22Rv1 (cell line): ENCODE results near the gene BCL2L13.

Experiments used
- ZFX ChIP-seq: fragments of 450-650 bp; IDR thresholded peaks from 2 replicates; pipeline ENCODE4 v1.6.1; 2017; ENCODE audit warnings: antibody characterized with exemption, borderline replicate concordance
- TF ChIP-seq, protein P1 (sequence below): fragments of 450-650 bp; IDR thresholded peaks from 2 replicates; pipeline ENCODE4 v1.5.1; 2017; ENCODE audit warnings: mild to moderate bottlenecking

DNA sequence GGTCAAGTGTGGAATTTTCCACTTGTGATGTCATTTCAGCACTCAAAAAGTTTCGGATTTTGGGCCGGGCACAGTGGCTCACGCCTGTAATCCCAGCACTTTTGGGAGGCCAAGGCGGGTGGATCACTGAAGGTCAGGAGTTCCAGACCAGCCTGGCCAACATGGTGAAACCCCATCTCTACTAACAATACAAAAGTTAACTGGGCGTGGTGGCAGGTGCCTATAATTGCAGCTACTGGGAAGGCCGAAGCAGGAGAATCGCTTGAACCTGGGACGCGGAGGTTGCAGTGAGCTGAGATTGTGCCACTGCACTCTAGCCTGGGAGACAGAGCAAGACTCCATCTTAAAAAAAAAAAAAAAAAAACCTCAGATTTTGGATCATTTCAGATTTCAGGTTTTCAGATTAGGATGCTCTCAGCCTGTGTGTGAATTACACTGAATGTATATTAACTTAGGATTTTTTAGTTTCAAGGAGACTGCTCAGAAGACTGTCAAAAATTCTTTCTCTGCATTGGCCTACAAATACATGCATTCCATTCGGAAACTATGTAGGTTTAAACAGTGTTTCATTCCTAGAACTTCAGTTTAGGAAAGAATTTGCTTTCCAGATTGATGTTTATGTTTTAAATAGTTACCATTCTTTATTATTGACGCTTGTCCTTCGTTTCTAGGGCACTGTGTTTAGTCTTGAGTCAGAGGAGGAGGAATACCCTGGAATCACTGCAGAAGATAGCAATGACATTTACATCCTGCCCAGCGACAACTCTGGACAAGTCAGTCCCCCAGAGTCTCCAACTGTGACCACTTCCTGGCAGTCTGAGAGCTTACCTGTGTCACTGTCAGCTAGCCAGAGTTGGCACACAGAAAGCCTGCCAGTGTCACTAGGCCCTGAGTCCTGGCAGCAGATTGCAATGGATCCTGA, 87.7 kb downstream of the BCL2L13 start:
- TF ChIP-seq, protein P1, sequence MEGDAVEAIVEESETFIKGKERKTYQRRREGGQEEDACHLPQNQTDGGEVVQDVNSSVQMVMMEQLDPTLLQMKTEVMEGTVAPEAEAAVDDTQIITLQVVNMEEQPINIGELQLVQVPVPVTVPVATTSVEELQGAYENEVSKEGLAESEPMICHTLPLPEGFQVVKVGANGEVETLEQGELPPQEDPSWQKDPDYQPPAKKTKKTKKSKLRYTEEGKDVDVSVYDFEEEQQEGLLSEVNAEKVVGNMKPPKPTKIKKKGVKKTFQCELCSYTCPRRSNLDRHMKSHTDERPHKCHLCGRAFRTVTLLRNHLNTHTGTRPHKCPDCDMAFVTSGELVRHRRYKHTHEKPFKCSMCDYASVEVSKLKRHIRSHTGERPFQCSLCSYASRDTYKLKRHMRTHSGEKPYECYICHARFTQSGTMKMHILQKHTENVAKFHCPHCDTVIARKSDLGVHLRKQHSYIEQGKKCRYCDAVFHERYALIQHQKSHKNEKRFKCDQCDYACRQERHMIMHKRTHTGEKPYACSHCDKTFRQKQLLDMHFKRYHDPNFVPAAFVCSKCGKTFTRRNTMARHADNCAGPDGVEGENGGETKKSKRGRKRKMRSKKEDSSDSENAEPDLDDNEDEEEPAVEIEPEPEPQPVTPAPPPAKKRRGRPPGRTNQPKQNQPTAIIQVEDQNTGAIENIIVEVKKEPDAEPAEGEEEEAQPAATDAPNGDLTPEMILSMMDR: no peak
- TF ChIP-seq ZFX: no peak
